GM04504 (cell line): ENCODE results near the gene CERS6.

ENCODE experiments used
- DNase-seq: peaks from one replicate; pipeline ENCODE4 v3.0.0-alpha.2; 2012; ENCODE audit warnings: low read depth

CERS6 gene

DNA sequence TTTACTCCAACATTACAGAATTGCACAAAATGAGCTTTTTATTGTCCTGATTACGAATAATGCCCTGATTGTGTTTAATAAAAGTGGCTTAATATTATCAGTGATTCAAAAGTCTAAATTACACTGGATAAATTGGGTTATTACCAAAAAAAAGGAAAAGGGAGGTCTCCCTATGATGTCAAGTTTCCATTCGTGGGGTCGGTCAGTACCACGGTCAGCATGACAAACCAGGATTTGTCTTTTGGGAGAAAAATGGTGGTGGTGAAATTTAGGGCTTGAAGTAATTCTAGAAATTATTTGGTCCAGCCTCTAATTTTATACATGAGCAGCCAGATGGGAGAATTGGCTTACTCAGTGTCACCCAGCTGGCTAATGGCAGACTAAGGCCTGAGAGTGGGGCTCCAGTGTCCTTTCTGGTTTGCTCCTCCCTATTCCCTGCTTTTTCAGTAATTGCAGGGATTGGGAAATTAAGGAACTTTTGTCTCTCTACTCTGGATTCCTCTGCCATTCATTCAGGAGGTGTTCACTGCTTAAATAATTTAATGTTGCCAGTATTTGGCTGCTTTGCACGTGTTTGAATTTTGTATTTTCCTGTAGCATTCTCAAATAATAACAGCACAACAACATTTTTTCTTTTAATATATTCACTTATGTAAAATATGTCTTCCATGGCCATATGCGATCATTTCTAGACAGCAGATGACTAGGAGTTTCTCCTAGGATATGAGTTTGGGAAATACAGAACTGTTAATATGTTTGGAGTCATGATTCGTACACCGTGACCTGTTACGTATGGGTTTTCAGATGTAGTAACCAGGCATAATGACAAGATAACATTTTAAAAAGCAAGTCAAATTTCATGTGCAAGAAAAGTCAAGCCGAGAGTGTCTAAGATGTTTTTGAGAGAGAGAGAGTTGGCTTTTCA lies 217.5 kb downstream of the CERS6 start:
- DNase-seq: no peak

DNA sequence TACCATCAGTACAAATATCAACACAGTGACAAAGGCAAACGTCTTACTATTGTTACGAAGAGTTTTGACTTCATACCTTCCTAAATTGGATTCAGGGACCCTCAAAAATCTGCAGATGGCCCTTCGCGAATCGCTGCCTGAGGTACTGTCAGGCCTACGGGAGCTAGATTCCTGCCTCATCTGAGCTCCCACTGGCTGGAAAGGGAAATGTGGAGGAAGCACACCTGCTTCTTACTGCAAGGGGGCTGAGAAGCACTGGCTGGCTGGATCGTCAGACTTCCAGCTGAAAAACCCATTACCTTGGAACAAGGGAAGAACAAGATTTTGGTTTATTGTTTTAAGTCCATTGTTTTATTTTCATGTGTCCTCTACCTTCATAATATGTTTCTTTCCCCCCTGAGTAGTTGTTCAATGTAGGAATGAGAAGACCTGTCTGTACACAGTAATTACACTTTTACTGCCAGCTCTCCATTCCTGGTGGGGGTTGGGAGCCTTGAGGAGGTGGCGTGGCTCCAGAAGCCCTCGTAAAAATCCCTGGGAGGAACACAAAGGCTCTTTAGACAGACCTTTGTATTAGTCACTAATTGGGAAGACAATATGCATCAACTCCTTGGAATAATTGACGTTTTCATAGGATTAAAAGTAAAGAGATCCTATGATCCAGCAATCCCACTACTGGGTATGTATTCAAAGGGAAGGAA lies 222.2 kb downstream of the CERS6 start:
- DNase-seq: no peak

DNA sequence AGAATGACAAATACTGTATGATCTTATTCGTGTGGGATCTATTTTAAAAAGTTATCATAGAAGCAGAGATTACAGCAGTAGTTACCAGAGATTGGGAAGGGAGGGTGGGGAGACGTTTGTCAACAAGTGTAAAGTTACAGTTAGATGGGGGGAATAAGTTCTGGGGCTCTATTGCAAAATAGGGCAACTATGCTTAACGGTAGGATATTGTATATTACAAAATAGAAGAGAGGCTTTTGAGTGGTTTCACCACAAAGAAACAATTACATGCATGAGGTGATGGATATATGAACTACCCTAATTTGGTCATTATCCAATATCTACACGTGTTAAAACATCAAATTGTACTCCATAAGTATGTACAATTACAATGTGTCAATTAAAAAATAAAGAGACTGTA lies 223.0 kb downstream of the CERS6 start:
- no peak for DNase-seq

DNA sequence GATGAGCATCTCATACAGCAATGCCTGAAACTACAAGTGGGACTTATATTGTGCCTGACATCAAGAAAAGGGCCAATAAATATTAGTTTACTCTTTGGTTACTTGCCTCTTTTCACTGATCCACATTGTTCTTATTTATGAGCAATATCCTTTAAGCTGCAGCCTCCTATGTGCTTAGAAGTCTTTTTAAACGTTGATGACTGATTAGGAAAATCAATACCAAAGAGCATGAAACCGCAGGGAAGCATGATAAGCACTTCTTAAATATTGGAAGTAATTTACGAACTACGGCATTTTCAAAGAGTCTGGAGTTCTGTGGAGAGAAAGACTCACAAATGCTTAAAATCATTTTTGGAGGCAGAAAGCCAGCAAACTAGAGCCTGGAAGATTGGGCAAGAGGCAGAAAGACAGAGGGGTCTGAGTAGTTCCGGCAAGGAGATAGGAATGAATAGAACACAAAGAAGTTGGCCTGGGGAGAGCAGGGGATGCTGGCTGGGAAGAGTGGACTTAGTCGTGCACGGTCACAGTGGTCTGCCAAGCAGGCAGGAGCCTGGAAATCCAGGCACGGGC lies 223.8 kb downstream of the CERS6 start:
- no peak for DNase-seq

DNA sequence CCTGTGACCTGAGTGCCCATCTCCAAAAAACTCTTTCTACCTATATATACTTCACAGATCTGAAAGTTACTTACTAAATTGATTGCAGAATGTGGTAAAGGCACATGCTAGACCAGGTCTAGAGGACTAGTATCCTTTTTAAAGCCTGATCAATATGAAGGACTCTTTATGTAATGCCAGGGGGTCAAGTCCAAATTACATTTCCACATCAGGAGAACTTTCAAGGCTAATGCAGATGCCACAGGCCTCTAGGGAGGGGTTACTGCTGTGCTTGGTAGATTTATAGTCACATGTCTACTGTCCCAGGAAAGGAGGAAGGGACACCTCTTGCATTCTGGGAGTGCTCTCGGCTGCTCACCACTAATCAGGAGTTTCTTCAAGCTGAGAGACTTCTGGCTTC lies 227.9 kb downstream of the CERS6 start:
- no peak for DNase-seq

DNA sequence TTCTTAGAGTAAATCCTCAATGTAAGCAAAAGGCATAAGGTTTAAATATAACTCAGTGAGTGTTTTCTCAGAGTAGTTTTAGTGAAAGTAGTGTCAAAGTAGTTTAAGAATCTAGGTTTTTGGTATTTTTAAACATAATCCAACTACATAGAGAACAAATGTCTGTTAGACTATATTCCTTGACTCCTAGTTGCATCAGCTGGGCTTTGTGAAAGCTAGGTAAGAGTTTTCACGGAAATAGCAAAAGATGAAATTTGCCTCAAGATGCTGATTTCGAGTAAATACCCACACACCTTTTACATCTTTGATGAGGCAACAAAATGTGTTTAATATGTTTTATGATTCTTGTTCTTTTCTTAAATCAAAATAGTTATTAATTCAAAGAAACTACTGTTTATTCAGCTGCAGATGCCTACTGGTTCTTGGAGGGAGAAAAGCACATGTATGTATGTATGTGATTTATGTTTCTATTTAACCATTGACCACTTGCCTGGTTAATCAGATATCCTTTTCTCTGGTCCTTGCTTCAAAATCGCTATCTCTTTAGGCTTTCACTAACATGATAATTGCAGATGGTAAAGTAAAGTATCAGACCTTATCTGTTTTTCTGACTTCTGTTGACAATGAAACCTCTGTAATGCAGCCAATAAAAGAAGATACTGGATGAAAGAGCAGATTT lies 229.0 kb downstream of the CERS6 start:
- no peak for DNase-seq

DNA sequence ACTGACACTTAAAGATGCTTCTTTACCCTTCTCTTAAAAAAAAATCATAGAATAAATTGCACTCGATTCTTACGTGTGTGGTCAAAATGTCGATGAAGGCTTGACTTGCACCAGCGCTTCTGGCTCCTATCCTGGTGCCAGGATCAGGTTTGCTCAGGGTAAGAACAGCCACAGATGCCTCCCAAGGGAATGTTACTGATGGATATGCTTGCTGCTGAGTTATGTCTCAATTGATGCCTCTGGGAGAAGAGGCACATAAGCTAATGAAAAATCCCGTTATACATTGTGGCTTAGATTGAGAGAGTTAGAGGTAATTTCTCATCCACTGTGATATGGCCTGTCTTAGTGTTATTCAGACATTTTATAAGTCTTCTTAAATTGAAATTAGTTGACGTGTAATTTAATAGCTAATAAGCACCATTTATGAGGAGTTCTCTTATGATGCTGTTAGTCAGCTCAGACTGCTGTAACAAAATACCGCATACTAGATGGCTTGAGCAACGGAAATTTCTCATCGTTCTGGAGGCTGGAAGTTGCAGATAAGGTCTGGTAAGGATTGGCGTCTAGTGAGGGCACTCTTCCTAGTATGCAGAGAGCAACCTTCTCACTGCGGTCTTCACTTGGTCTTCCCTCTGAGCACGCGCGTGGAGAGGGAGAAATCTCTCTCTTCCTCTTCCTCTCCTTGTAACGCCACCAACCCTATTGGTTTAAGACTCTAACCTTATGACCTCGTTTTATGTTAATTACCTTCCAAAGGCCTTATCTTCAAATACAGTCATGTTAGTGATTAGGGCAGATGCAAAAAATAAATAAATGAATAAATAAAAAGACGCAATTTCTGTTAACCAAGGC lies 229.8 kb downstream of the CERS6 start:
- no peak for DNase-seq

DNA sequence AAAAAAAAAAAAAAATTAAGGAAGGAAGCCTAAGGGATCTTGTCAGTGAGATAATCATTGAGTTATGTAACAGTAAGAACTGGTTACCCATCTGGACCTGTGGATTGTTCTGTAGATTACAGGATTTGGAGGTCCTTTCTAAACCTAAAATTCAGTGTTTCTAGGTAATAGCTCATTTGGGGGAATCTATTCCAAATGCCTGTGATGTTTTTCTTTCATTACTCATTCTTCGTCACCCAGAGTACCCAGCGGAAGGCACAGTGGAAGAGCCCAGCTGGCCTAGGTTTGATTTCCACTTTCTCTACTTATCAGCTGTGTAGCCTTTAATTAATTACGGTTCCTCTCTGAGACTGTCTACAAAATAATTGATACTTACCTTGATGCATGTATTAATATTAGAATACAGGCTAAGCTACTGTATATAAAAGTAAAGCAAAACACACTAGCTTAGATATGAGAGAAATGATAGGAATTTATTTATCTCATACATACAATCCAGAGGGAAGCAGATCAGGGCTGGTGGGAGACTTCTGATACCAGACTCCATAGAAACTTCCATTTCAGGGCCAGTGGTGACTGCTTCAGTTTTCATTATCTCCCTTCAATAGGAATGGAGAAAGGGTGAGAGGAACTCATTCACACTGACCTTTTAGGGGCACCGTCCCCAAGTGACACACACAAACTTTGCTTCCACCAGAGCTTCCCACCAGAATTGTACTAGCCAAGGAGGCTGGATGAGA lies 230.6 kb downstream of the CERS6 start:
- DNase-seq: no peak

DNA sequence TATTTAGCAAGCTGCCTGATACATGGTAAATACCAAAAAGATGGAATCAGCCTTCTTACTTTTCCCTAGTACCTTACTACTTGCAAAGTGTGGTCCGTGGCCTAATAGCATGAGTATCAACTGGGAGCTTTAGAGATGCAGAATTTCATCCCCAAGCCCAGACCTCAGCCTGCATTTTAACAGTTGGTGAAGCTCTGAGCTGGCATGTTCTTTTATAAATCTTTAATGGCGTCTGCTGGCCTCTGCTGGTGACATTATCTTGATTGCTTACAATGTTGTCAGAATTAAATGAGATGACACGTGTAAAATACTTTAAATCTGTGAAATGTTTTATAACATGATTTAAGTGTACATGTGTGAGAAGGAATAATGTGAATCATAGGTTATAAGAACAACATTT lies 231.2 kb downstream of the CERS6 start:
- no peak for DNase-seq

DNA sequence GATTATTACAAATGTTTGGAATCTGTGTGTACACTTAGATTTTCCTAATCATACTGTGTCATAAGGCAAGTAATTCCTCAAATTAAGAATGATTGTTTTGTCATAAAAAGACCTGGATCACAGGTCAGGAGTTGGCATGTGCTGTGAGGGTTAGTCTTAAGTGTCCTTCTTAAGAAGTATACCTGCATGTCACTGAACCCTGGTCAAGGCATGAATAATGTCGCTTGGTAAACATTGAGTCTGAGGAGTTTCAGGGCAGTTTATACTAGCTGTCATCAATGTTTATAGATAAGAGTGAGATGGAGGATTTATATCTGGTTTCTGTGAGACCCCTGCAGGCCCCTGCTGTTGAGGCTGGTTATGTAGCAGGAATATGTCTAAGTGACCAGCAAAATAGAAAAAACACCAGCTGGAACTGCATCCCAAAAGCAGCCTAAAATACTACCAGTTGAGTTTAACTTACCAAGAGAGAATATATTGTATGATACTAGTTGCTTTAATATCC lies 234.4 kb downstream of the CERS6 start:
- DNase-seq: no peak

DNA sequence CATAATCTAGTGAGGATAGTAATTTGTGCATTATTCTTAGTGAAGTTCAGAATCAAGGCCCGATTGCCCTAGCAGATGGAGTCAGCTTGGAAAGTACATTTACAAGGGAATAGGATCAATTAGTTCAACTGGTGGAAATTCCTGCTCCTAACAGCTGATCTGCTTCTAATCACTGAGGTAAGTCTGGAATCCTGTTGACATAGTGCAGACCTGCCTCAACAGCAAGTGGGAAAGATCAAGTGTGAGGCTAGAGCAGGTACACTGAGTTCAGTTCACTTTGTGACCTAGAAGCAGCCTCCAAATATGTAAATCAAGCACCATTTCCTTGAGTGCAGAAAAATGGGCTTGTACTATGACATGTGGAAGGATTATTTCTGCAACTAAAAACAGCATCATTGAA lies 235.1 kb downstream of the CERS6 start:
- DNase-seq: no peak

DNA sequence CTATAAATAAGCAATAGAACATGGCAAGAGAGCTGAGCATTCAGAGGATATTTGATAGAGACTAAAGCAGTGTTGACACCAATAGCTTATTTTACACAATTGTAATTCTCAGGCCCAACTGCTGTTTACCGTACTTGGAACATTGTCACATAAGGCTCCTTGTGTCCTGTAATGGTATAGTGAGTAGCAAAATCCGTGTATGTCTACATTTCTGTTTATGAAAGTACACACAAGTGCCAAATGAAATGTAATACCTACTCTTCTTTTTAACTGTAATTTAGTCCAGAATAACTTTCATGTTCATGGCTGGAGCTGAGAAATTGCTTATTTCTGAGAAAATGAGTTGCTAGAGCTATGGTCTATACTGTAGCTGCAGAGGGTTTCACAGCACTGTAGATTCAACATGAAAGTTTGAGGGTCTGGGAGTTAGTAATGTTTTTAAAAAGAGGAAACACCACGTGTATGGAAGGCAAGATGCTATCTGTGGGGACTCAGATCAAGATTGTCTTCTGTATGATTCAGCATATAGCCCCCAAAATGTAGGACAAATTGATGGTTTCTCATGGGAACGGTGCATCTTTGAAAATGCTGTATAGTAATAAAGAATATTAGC lies 236.2 kb downstream of the CERS6 start:
- no peak for DNase-seq

DNA sequence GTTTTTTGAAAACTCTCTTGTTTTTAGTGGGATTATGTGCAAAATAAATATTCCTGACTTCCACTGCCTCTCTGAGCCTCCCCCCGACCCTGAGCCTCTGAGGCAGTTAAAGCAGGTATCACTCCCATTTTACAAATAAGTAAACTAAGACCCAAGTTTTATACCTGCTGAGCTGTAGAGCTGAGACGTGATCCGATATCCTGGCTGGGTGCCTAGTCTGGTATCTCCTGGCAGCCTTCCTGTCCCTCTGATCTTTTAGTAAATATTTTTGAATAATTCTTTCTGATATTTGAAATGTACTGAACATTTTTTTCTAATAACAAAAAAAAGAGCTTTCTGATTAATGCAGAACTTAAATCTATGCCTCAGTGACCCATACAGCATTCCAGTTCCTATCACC lies 238.1 kb downstream of the CERS6 start:
- DNase-seq: no peak

DNA sequence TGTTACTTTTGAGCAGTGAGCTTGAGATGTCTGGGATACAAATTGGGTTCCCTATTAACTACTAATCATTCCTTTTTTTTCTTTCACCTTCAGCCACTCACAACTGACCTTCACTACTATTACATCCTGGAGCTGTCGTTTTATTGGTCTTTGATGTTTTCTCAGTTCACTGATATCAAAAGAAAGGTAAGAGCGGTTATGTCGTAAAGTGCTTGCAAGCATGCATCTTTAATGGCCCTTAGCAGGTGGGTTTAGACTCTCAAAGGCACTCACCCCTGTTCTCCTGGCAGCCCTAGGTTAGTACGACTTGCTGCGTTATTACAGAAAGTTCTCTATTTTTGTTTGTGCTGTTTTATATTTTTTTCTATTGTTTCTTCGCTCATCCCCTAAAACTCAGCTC lies 238.8 kb downstream of the CERS6 start:
- no peak for DNase-seq

DNA sequence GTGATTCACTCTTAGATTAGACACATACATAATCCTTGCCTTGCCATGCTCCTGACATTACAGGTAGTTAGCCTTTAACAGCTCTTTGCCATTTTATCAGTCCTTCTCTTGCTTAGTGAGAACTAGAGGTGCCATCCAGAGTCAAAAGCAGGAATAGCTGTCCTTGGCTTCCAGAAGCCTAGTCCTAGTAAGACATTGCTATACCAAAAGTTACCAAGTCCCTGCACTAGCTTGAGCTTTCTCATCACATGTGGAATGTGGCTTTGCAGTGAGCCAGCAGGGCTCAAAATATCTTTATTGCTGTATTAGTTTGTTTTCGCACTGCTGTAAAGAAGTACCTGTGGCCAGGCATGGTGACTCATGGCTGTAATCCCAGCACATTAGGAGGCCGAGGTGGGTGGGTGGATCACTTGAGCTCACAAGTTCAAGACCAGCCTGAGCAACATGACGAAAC lies 241.6 kb downstream of the CERS6 start:
- no peak for DNase-seq

DNA sequence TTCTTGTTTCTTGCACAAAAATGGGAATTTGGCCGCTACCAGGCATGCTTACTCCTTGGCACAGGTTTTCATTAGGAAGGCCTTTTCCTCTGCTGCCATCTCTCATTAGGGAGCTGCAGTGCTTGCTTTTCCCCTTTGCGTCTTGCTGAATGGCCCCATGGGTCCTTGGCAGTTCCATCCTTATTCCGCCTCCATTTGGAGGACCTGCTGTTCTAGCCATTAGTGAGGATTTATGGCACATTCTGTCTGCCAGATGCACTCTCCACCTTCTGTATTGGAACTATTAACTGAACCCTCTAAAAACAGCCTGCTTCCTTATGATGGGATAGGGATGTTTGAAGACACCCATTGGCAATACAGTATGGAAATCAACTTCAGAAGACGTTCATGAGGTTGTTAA lies 242.9 kb downstream of the CERS6 start:
- DNase-seq: no peak

DNA sequence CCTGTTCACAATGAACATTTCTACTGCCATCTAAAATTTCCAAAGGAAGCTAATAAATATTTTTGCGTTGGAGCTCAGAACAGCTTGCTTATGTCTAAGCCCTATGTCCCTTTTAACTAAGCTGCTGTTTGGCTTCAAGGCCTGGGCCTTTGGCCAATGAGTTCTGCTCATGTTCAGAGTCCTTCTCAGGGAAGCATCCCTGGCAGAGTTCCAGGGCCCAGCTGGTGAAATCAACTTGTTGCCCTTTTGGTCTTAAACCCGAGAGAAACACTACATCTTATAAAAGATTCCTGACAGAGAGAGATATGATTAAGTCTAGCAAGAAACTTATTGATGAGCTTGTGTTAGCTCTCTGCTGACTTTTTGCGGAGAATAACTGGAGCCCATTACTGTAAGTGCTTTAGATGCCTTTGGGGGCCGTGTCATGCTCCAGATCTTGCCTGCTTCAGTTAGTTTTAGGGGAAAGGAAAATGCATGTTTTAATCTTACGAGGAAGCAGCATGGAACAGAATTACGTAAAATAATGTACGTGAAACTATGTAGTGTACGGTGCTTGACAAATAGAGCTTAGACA lies 243.9 kb downstream of the CERS6 start:
- DNase-seq: peak; percentile 45

DNA sequence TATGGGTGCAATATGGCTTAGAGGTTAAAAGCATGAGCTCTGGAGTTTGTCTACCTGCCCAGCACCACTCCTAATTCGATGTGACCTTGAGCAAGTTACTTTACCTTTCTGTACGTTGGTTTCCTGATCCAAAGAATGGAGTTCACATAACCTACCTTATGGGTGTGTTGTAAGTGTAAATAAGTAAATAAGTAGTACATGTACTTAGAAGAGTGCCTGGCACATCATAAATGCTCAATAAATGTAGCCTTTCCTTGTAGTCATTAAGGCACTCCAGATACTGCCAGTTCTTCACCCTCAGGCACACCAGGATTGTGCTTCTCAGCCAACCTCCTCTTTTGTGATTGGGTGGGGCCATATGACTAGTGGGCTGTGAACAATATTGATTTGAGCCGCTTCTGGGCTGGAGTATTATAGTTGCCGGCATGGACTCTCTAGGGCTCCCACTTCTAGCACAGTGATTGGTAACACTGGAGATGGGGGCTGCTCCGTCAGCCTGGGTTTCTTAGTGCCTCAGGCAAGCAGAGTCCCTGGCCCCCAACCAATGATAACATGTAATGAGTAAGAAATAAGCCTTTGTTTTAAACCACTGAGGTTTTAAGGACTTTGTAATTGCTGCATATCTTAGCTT lies 244.7 kb downstream of the CERS6 start:
- DNase-seq: no peak

DNA sequence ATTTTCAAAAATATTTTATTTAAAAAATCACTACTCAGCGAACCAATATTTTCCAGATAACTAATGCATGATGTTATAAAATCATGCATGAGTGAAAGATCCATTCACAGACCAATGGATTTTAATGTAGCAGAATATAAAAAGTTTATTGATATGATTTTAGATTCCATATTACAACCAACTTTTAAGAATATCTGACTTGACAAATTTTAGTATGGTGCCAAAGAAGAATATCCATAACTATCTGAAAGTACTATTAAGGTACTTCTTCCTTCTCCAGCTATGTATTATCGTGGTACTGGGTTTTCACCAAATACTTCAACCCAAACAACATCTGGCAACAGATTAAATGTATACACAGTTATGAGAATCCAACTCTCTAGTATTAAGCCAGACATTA lies 246.5 kb downstream of the CERS6 start:
- no peak for DNase-seq
